ENCODE results near the gene ADGRE3. TPM values are rescaled to one million over a fixed set of nuclear protein-coding genes. Genes with fewer than 3 reads are reported as not detected.

Gene ADGRE3
- total RNA-seq, 1 experiment from 2014 or later: not detected

DNA sequence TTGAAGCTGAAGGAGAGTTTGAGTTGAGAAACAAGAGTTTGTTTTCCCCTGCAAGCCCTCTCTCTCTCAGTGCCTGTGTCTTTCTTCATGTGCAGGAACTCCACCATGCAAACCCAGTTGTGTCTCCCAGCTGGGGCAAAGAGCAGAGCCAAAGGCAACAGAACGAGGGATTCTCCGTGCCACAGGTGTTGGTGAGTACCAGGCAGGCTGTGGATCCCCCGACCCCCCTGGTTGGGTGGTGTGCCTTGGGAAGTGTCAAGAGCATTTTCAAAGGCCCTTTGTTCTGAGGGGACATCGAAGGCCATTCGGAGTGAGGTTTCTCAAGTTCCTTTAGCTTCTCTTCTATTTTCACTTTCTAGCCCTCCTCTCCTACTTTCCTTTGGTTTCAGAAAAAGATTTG, 20.8 kb upstream of the ADGRE3 start:
- H3K4me1 ChIP-seq (ENCODE audit: insufficient read depth, low read length, poor library complexity, severe bottlenecking): no peaks in the 10 kb centered on the region
- peaks cover 24% of the 10 kb centered on the region for H3K36me3 ChIP-seq (ENCODE audit: insufficient read depth, low read length, poor library complexity, severe bottlenecking)
- intact Hi-C loops (cut with micrococcal nuclease; ENCODE audit: unreplicated experiment): no loop called here
- ChIA-PET CTCF (no interaction called here), POLR2A (ENCODE audit: low non-redundant PET) (no interaction called here)
- H3K27ac ChIP-seq (ENCODE audit: low read depth, low read length, poor library complexity, severe bottlenecking): no peak overlapping the region
- DNase-seq (ENCODE audit: low spot score): no peak
- H3K27me3 ChIP-seq (replicated peaks; ENCODE audit: insufficient read depth, low read depth, low read length, poor library complexity): no peaks in the 10 kb centered on the region
- no peak for TF ChIP-seq EZH2 (IDR thresholded peaks at IDR 0.05; ENCODE audit: borderline replicate concordance, low read depth, low read length, poor library complexity, severe bottlenecking)
- TF ChIP-seq, protein P1, sequence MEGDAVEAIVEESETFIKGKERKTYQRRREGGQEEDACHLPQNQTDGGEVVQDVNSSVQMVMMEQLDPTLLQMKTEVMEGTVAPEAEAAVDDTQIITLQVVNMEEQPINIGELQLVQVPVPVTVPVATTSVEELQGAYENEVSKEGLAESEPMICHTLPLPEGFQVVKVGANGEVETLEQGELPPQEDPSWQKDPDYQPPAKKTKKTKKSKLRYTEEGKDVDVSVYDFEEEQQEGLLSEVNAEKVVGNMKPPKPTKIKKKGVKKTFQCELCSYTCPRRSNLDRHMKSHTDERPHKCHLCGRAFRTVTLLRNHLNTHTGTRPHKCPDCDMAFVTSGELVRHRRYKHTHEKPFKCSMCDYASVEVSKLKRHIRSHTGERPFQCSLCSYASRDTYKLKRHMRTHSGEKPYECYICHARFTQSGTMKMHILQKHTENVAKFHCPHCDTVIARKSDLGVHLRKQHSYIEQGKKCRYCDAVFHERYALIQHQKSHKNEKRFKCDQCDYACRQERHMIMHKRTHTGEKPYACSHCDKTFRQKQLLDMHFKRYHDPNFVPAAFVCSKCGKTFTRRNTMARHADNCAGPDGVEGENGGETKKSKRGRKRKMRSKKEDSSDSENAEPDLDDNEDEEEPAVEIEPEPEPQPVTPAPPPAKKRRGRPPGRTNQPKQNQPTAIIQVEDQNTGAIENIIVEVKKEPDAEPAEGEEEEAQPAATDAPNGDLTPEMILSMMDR (conservative IDR thresholded peaks at IDR 0.05; ENCODE audit: low read depth, low read length): no peak
- no peak overlapping the region for H3K4me3 ChIP-seq (ENCODE audit: low read depth, low read length, poor library complexity, severe bottlenecking)
- H3K9me3 ChIP-seq (ENCODE audit: low read depth, low read length, poor library complexity, severe bottlenecking): no peaks in the 10 kb centered on the region
- BruUV-seq (replicated peaks): no TSS peak

DNA sequence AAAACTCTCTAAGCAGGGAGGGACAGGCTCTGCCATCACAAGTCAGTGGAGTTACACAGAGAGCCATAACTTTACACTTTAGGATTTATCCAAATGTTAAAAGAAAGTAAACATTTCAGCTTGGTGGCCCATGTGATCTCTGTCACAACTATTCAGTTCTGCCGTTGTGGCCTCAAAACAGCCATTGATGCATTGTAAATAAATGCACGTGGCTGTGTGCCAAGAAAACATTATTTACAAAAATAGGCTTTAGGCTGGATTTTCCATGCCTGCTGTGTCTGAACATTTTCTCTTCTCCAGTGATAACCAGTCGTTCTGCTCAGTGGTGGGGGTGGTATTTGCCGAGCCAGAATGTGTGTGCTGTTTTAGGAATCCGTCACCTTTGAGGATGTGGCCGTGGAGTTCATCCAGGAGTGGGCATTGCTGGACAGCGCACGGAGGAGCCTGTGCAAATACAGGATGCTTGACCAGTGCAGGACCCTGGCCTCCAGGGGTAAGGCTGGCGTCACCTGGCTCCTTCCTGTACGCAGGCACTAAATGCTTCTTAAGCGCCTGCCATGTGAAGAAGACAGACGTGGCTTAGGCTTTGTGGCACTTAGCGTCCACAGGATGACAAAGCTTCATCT, 20.1 kb upstream of the ADGRE3 start:
- BruUV-seq (replicated peaks): no TSS peak
- no peak overlapping the region for H3K4me3 ChIP-seq (ENCODE audit: low read depth, low read length, poor library complexity, severe bottlenecking)
- no peak overlapping the region for H3K27ac ChIP-seq (ENCODE audit: low read depth, low read length, poor library complexity, severe bottlenecking)
- H3K27me3 ChIP-seq (replicated peaks; ENCODE audit: insufficient read depth, low read depth, low read length, poor library complexity): no peaks in the 10 kb centered on the region
- no peaks in the 10 kb centered on the region for H3K9me3 ChIP-seq (ENCODE audit: low read depth, low read length, poor library complexity, severe bottlenecking)
- DNase-seq (ENCODE audit: low spot score): no peak
- H3K36me3 ChIP-seq (ENCODE audit: insufficient read depth, low read length, poor library complexity, severe bottlenecking): peaks cover 18% of the 10 kb centered on the region
- TF ChIP-seq, protein P1 (conservative IDR thresholded peaks at IDR 0.05; ENCODE audit: low read depth, low read length): no peak
- TF ChIP-seq EZH2 (IDR thresholded peaks at IDR 0.05; ENCODE audit: borderline replicate concordance, low read depth, low read length, poor library complexity, severe bottlenecking): no peak
- intact Hi-C loops (cut with micrococcal nuclease; ENCODE audit: unreplicated experiment): no loop called here
- ChIA-PET CTCF (no interaction called here), POLR2A (ENCODE audit: low non-redundant PET) (no interaction called here)
- H3K4me1 ChIP-seq (ENCODE audit: insufficient read depth, low read length, poor library complexity, severe bottlenecking): no peaks in the 10 kb centered on the region

DNA sequence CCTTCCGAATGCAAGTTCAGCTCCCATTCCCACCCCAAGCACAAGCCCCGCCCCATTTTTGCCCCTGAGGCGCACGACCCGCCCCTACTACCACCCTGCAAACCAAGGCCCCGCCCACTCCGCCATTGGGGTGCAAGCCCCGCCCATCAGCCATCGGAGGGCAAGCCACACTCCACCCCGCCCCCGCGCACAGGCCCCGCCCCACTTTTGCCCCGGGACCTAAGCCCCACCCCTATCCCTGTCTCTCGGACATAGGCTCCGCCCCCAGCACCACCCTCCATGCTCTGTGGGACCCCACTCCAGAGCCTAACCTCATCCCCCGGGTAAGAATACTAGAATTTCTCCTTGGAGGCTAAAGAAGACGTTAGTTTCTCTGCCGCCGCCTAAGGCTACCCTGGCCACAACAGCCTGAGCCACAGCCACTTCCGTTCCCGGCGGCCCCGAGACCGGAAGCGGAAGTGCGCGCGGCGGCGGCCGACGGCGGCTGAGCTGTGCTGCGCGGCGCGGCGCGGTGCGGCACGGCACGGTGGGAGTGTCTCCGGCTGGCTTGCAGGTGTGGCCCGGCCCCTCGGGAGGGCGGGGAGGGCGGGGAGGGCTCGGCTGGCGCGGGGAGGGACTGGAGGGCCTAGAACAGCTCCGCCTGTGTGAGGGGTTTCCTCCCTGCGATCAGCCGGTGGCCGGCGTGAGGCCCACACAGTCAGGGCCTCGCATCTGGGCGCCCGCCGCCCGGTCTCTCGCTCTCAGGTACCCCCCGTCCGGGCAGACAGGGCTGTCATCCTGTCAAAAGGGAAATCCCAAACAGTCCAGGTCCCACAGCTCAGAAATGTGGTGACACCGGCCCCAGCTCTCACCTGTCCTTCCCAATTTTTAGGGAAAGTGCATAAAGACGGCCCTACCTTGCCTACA, 15.2 kb upstream of the ADGRE3 start, which contains the start of gene ZNF333:
Gene ZNF333 (plus strand): TSS at position 451 of the 906 bp plus-strand sequence. CDS start 3,444 bp downstream, outside the sequence.
- BruUV-seq (replicated peaks): no TSS peak
- peak; percentile 96 for DNase-seq (ENCODE audit: low spot score)
- peak within 1 kb of the TSS; percentile 97 for H3K27ac ChIP-seq (ENCODE audit: low read depth, low read length, poor library complexity, severe bottlenecking)
- POLR2A ChIA-PET (ENCODE audit: low non-redundant PET): interaction anchor here (0.7 kb wide), 1 partner anchor 114 kb away, joined by 3 read pairs; no protein-coding TSS in a partner anchor
- H3K36me3 ChIP-seq (ENCODE audit: insufficient read depth, low read length, poor library complexity, severe bottlenecking): no peaks in the 10 kb centered on the region
- peak within 1 kb of the TSS; percentile 77 for H3K4me3 ChIP-seq (ENCODE audit: low read depth, low read length, poor library complexity, severe bottlenecking)
- peaks cover 6% of the 10 kb centered on the region for H3K4me1 ChIP-seq (ENCODE audit: insufficient read depth, low read length, poor library complexity, severe bottlenecking)
- H3K27me3 ChIP-seq (replicated peaks; ENCODE audit: insufficient read depth, low read depth, low read length, poor library complexity): no peaks in the 10 kb centered on the region
- CTCF ChIA-PET: interaction anchor here (1.0 to 1.3 kb wide), 2 partner anchors 116 to 193 kb away, joined by 3 to 9 read pairs; no protein-coding TSS in a partner anchor
- intact Hi-C loops (cut with micrococcal nuclease; ENCODE audit: unreplicated experiment): no loop called here
- no peak for TF ChIP-seq EZH2 (IDR thresholded peaks at IDR 0.05; ENCODE audit: borderline replicate concordance, low read depth, low read length, poor library complexity, severe bottlenecking)
- TF ChIP-seq, protein P1 (conservative IDR thresholded peaks at IDR 0.05; ENCODE audit: low read depth, low read length): no peak
- no peaks in the 10 kb centered on the region for H3K9me3 ChIP-seq (ENCODE audit: low read depth, low read length, poor library complexity, severe bottlenecking)
